ENCODE results near the gene CCDC85C. TPM values are rescaled to one million over a fixed set of nuclear protein-coding genes. Genes with fewer than 3 reads are reported as not detected.

The CCDC85C gene
- total and polyA plus RNA-seq, 2 of the 8 experiments (the other 6 are each of a cell fraction or from before 2014, with no cell fraction given): 16.8 to 35.8 TPM

DNA sequence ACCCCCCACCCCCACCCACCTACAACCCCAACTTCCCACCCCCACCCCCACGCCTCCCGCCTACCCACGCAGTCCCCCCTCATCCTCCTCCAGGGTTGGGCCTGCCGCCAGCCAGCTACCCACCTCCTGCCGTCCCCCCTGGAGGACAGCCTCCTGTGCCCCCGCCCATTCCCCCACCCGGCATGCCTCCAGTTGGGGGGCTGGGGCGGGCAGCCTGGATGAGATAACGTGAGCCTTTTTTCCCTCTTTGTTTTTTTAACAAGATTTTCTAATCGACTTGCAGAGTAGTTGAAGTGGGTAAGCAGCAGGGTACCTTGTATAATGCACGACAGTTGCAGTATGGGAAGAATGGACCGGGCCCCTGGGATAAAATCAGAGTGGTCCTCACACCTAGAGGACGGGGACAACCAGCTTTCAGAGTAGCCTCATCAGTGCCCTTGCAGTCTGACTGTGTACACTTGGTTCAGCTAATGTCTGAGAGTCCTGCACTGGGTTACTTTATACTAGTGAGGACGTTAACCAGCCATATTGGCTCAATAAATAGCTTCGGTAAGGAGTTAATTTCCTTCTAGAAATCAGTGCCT, 93.4 kb downstream of the CCDC85C start:
- Histone ChIP-seq H3K27me3 (replicated peaks in 1 of 4; ENCODE audit: control insufficient read depth in 3 of 4, extremely low read depth in 1 of 4, insufficient read depth in 3 of 4, low read length in 3 of 4) (no peaks in the 10 kb centered on the region; a peak in 1 of 7 replicates), H2BK5ac (ENCODE audit: low read depth, low read length) (no peak overlapping the region), H2BK20ac (ENCODE audit: low read length) (no peak overlapping the region), H3K27ac (ENCODE audit: low read depth, low read length) (no peak overlapping the region), H3K23ac (ENCODE audit: insufficient read length) (no peak overlapping the region), H3K4me2 (ENCODE audit: insufficient read depth in 1 of 2, low read depth in 2 of 2, low read length in 2 of 2) (no peak overlapping the region), H3K56ac (replicated peaks; ENCODE audit: insufficient read length, low read depth, low read length) (no peak overlapping the region), H3K79me1 (ENCODE audit: low read depth, low read length) (no peaks in the 10 kb centered on the region; the same call in none of the 2 replicates), H3K4me3 (ENCODE audit: extremely low read depth in 1 of 4, insufficient read depth in 2 of 4, low read depth in 3 of 4, low read length in 4 of 4) (no peak overlapping the region), H3K79me2 (ENCODE audit: control insufficient read depth in 1 of 2, insufficient read depth in 2 of 2, low read length in 2 of 2) (no peaks in the 10 kb centered on the region), H3K23me2 (ENCODE audit: low read depth, low read length) (no peaks in the 10 kb centered on the region), H3K4ac (replicated peaks; ENCODE audit: insufficient read length, low read depth, low read length) (no peak overlapping the region), H4K5ac (ENCODE audit: insufficient read length, low read depth, low read length) (no peak overlapping the region), H3K18ac (ENCODE audit: extremely low read depth, low read length) (no peak overlapping the region), H3K14ac (ENCODE audit: insufficient read length) (no peak overlapping the region), H3K9ac (replicated peaks in 1 of 4; ENCODE audit: extremely low read depth in 1 of 4, low read depth in 3 of 4, low read length in 3 of 4) (no peak overlapping the region), H2BK12ac (ENCODE audit: low read depth, low read length) (no peak overlapping the region), H2BK120ac (replicated peaks; ENCODE audit: low read depth, low read length) (no peak overlapping the region), H2AK5ac (ENCODE audit: low read depth, low read length) (no peak overlapping the region), H3K36me3 (ENCODE audit: control insufficient read depth in 2 of 4, insufficient read depth in 4 of 4, low read length in 3 of 4) (peaks cover 22 to 47% (median 27%) of the 10 kb centered on the region in 4 experiments), H3K9me3 (ENCODE audit: insufficient read depth in 2 of 2, low read depth in 1 of 2, low read length in 1 of 2) (no peaks in the 10 kb centered on the region), H4K91ac (replicated peaks; ENCODE audit: insufficient read length, low read length) (no peak overlapping the region), H4K20me1 (replicated peaks in 1 of 2; ENCODE audit: control insufficient read depth in 1 of 2, insufficient read depth in 2 of 2, low read length in 2 of 2) (peaks cover 2 to 7% of the 10 kb centered on the region in 2 experiments), H2BK15ac (ENCODE audit: low read length) (no peak overlapping the region), H4K8ac (ENCODE audit: extremely low read depth, insufficient read depth, low read length) (no peak overlapping the region), H2AFZ (ENCODE audit: low read length) (no peak overlapping the region), H3K4me1 (replicated peaks in 1 of 4; ENCODE audit: control insufficient read depth in 3 of 4, insufficient read depth in 4 of 4, low read length in 3 of 4) (peaks cover 0 to 9% (median 3%) of the 10 kb centered on the region in 4 experiments; a peak in 3 of 7 replicates)
- no peak for FAIRE-seq
- DNase-seq (ENCODE audit: low read depth in 1 of 2, low spot score in 2 of 2): no peak
- ChIA-PET CTCF (ENCODE audit: partially characterized antibody) (interaction anchor here (0.5 to 1.0 kb wide), 4 partner anchors 14 to 388 kb away, joined by 3 read pairs; no protein-coding TSS in a partner anchor), POLR2A (ENCODE audit: partially characterized antibody) (interaction anchor here (2.1 kb wide), 1 partner anchor 112 kb away, joined by 5 read pairs; no protein-coding TSS in a partner anchor)
- WGBS, 2 experiments (ENCODE audit: extremely low coverage in 1 of 2, insufficient coverage in 1 of 2, insufficient read length in 1 of 2, insufficient replicate concordance in 2 of 2, low coverage in 1 of 2, low lambda C conversion rate in 2 of 2, missing lambda C conversion rate in 1 of 2): 71% methylated on average over 9 of the region's 15 CpGs; no CpG with 5 or more reads in 1 of the 2 experiments
- TF ChIP-seq ZNF274 (IDR thresholded peaks at IDR 0.05; ENCODE audit: borderline replicate concordance, extremely low read depth, low read length): no peak
- no peak for TF ChIP-seq EZH2 (IDR thresholded peaks at IDR 0.05; ENCODE audit: low read depth, low read length, severe bottlenecking)
- TF ChIP-seq MAFK (IDR thresholded peaks at IDR 0.05; ENCODE audit: low read depth, low read length): no peak
- no peak for TF ChIP-seq RBBP5 (IDR thresholded peaks at IDR 0.05; ENCODE audit: borderline replicate concordance, low read depth, low read length)
- TF ChIP-seq ASH2L (IDR thresholded peaks at IDR 0.05; ENCODE audit: low read length): no peak
- no peak for TF ChIP-seq POLR2A (IDR thresholded peaks at IDR 0.05; ENCODE audit: control extremely low read depth in 1 of 2, low read depth in 2 of 2, low read length in 2 of 2)
- TF ChIP-seq, protein P1, sequence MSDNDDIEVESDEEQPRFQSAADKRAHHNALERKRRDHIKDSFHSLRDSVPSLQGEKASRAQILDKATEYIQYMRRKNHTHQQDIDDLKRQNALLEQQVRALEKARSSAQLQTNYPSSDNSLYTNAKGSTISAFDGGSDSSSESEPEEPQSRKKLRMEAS (IDR thresholded peaks at IDR 0.05): no peak

Measured in H1 (cell line).